Ovary (tissue), 9 donors: Measurements from ENCODE around the gene AMBRA1. TPM values are rescaled to one million over a fixed set of nuclear protein-coding genes. Genes with fewer than 3 reads are reported as not detected.

Experiments used
- DNase-seq, 5 donors: peaks; one replicate each; pipeline ENCODE4 v3.0.0-alpha.2; 2019 to 2020
- H3K27ac ChIP-seq, 2 donors: fragments of 200-600 bp; one replicate each; pipeline versions ENCODE4 v1.5.1 to v1.8.0; 2019 to 2022
- H3K27me3 ChIP-seq: fragments of 200-600 bp; one replicate; pipeline ENCODE4 v1.8.0; 2022
- H3K36me3 ChIP-seq: fragments of 200-600 bp; sonication (generic); one replicate; pipeline ENCODE4 v1.5.1; 2019
- H3K4me1 ChIP-seq: one replicate; pipeline ENCODE4 v1.8.1; 2013; ENCODE audit warnings: mild to moderate bottlenecking, moderate library complexity; ENCODE audit not compliant: insufficient read depth
- H3K4me3 ChIP-seq: fragments of 200-600 bp; sonication (generic); one replicate; pipeline ENCODE4 v1.5.1; 2017
- H3K9me3 ChIP-seq, 2 donors: fragments of 200-600 bp in 1 of 2; sonication (generic) in 1 of 2; one replicate each; pipeline versions ENCODE4 v1.5.1 to v1.8.1; 2013 to 2019; ENCODE audit warnings: mild to moderate bottlenecking in 1 of 2, moderate library complexity in 1 of 2
- EP300 ChIP-seq: sonication (generic); formaldehyde crosslinking; IDR thresholded peaks from one replicate; pipeline ENCODE4 v1.6.1; 2017; ENCODE audit warnings: antibody characterized with exemption
- POLR2A ChIP-seq: fragments of 450-650 bp; IDR thresholded peaks from one replicate; pipeline ENCODE4 v1.6.1; 2017; ENCODE audit warnings: antibody characterized with exemption, mild to moderate bottlenecking, moderate library complexity
- WGBS, 3 donors: extraction: QIAGEN DNeasy Blood & Tissue Kit in 1 of 3; methylation state at CpG; one replicate each; pipeline versions ENCODE4 v1.1.5 to v1.1.7; 2013 to 2017; 5-methylcytosine and 5-hydroxymethylcytosine counted together
- intact Hi-C, 4 donors: fragments of 100-400 bp; cut with DNase I; formaldehyde crosslinking; loops; one replicate each; pipeline versions ENCODE4 v1.11.0 to v1.15.1; 2022 to 2023
- polyA plus RNA-seq, 2 donors: library from polyadenylated mRNA; stranded (reverse); fragments of 200-250 nt in 1 of 2; fragments of 350-450 nt in 1 of 2; fragmentation: Illumina TruSeq in 1 of 2; extraction: RNeasy Lipid Tissue Mini Kit (QIAGEN cat#74804) in 1 of 2; gene quantifications; one replicate each; pipeline ENCODE4 v1.2.3, GENCODE V29; 2013 to 2014
- total RNA-seq, 7 donors: library from RNA; depleted of rRNA in 2 of 7; stranded (reverse); fragments of >200 nt in 2 of 7; fragmentation: NEBNext Ultra II Directional in 3 of 7; extraction: Animal tissue kit (Norgen Biotek cat#: 25700) in 3 of 7; gene quantifications; one replicate each; pipeline versions ENCODE4 v1.1.0 to v1.2.4, GENCODE V29; 2016 to 2023
- TF ChIP-seq, protein P1 (sequence below), 3 donors: fragments of 450-650 bp in 2 of 3; fragments of 200-600 bp in 1 of 3; IDR thresholded peaks; one replicate each; pipeline versions ENCODE4 v1.5.1 to v1.8.0; 2016 to 2022; ENCODE audit warnings: antibody characterized with exemption in 3 of 3, mild to moderate bottlenecking in 1 of 3
- donor health status: DM: no; HTN: no; CAD: no; lungs with moderate emphysema.
- donor health status: DM: no; HTN: no; CAD: no.
- donor health status: Bipolar disorder and iron deficiency.
- donor health status: DM: yes; HTN: yes; CAD: no.
- donor health status: DM: no; HTN: no; CAD: no.
- donor health status: DM: yes; HTN: yes; CAD: no.

AMBRA1 gene
- total and polyA plus RNA-seq, 9 donors = 18.7 to 38.1 (median 30.1) TPM

DNA sequence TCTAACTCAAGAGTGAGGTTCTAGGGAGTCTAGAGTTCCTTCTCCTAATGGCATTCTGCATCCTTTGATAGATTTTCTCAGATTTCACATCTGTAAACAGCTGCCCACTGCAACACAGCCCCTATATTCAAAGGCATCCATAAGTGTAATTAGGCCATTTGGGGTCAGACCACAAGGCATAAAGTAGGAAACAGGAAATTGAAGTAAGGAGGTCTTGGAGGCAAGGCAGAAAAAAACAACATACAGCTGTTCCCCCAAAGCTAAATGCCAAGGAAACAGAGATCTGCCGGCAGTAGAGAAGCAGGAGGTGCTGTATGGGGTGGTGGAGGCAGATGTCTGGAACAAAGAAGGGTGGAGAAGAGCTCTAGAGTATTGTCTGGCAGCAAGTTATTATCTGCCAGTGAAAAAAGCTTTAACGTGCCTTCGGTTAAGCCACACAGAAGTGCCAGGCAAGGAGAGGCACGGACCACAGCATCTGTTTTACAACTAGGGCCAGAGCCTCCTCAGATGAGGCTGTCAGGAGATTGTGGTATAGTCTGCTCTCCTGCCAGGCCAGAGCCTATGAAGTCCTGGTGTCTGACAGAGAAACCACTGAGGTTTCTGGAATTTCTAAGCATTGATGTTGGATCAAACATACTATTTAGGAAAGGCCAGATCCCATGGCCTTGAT lies 102.0 kb downstream of the AMBRA1 start:
- Histone ChIP-seq H3K4me1 (peaks cover 2% of the 10 kb centered on the region), H3K36me3 (no peaks in the 10 kb centered on the region), H3K27ac (no peak overlapping the region), H3K4me3 (no peak overlapping the region), H3K9me3 (no peaks in the 10 kb centered on the region), H3K27me3 (no peaks in the 10 kb centered on the region)
- intact Hi-C loops = no loop called here
- no peak for DNase-seq
- 26 to 41% (median 31%) methylated on average over 4 of the region's 4 CpGs for WGBS, 3 donors
- TF ChIP-seq, protein P1, sequence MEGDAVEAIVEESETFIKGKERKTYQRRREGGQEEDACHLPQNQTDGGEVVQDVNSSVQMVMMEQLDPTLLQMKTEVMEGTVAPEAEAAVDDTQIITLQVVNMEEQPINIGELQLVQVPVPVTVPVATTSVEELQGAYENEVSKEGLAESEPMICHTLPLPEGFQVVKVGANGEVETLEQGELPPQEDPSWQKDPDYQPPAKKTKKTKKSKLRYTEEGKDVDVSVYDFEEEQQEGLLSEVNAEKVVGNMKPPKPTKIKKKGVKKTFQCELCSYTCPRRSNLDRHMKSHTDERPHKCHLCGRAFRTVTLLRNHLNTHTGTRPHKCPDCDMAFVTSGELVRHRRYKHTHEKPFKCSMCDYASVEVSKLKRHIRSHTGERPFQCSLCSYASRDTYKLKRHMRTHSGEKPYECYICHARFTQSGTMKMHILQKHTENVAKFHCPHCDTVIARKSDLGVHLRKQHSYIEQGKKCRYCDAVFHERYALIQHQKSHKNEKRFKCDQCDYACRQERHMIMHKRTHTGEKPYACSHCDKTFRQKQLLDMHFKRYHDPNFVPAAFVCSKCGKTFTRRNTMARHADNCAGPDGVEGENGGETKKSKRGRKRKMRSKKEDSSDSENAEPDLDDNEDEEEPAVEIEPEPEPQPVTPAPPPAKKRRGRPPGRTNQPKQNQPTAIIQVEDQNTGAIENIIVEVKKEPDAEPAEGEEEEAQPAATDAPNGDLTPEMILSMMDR (IDR thresholded peaks at IDR 0.05) = no peak
- no peak for TF ChIP-seq EP300

DNA sequence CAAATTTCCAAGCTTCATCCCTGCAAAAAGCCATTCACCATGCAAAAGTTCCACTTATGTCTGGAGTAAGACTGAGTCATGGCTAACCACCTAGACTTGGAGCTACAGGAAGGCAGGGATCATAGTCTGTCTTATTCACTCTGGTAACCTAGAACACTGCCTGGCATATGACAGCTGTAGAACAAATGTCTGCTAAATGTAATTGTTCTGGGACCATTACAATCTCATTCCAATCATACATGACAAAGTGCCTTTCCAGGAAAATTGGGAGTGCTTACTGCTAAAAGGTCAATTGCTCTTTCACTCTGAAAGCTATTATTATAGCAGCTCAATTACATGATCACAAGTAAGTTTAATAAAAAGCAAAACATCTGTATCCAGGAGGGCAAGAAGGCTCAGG lies 103.2 kb downstream of the AMBRA1 start:
- peaks cover 2% of the 10 kb centered on the region for H3K4me1 ChIP-seq
- intact Hi-C loops = no loop called here
- no peak overlapping the region for H3K4me3 ChIP-seq
- no peak for TF ChIP-seq POLR2A
- TF ChIP-seq, protein P1 (IDR thresholded peaks at IDR 0.05) = no peak
- TF ChIP-seq EP300 = no peak
- no peak overlapping the region for H3K27ac ChIP-seq
- no peaks in the 10 kb centered on the region for H3K27me3 ChIP-seq
- no peak for DNase-seq
- H3K9me3 ChIP-seq = no peaks in the 10 kb centered on the region
- H3K36me3 ChIP-seq = no peaks in the 10 kb centered on the region

DNA sequence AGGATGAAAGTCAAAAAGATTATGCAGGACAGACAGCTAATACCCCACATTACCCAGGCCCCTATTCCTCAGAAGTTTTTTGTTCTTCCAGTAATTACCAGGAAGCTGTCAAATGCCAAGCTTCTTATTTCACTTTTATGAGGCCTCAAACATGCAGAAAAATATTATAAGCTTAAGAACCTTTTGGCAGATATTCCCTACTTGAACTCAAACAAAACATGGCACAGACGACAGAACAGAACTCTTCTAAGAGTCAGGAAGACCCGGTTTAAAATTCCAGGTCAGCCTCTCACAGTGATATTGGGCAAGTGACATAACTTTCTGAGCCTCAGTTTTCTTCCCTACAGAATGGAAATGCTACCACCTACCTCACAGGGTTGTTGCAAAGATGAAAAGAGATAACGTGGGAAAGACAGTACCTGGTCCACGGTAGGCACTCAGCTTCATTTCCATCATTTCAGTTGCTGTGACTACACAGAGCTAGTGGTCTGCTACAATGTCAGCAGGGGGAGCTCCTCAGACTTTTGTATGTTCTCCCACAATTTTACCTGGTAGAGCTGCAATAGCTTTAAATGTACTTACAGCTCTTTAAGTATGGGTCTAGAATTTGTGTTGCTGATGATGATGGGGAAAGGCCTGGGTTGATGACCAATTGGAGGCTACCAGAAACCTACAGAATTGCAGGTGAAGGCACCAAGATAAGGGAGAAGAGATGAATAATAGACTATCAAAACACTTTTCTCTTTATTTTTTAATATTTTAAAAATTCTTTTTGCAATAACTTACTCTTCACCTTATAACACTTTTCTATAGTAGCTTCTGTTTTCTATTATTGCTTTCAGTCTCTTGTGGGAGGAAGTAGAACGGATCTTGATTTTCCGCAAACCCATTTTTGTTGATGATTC lies 103.9 kb downstream of the AMBRA1 start:
- Histone ChIP-seq H3K9me3 (no peaks in the 10 kb centered on the region), H3K4me1 (peaks cover 2% of the 10 kb centered on the region), H3K36me3 (no peaks in the 10 kb centered on the region), H3K27me3 (no peaks in the 10 kb centered on the region), H3K4me3 (no peak overlapping the region), H3K27ac (no peak overlapping the region)
- DNase-seq = no peak
- 55 to 60% (median 59%) methylated on average over 6 of the region's 6 CpGs for WGBS, 3 donors
- intact Hi-C loops = loop anchor here in 1 of 4 donors (10.0 kb wide), 1 partner anchor 55 kb away; no protein-coding TSS in a partner anchor
- TF ChIP-seq POLR2A (no peak), EP300 (no peak)
- TF ChIP-seq, protein P1 (IDR thresholded peaks at IDR 0.05) = no peak

DNA sequence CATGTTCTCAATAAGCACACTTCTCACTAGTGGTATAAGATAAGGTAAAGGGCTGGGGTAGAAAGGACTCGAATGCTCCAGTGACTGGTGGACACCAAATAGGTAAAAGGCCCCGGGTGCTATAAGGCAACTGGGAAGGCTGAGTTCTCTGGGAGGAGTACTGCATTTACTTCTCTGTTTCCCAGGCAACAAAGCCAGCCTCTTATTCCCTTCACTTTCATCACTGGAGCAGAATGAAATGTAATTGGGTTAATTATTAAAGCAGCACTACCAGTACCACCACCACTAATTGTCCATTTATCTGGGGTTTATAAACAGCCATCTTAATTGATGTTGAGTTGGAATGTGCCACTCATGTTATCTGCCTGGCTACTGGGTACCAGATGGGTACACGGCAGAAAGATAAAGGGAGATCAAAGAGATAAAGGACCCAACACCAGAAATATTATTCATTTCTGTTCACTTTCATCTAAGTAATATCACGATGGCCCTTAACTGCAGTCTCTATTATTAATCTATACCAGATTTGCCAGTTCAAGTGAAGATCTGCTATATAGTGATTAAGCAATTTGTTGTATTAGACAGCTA lies 107.9 kb downstream of the AMBRA1 start:
- WGBS, 3 donors = 77 to 82% (median 81%) methylated on average over 4 of the region's 4 CpGs
- H3K27ac ChIP-seq = no peak overlapping the region
- no peaks in the 10 kb centered on the region for H3K36me3 ChIP-seq
- peaks cover 5% of the 10 kb centered on the region for H3K4me1 ChIP-seq
- no peak overlapping the region for H3K4me3 ChIP-seq
- intact Hi-C loops = loop anchor here in 1 of 4 donors (10.0 kb wide), 1 partner anchor 59 kb away; no protein-coding TSS in a partner anchor
- TF ChIP-seq, protein P1 (IDR thresholded peaks at IDR 0.05) = no peak
- TF ChIP-seq POLR2A (no peak), EP300 (no peak)
- H3K27me3 ChIP-seq = no peaks in the 10 kb centered on the region
- DNase-seq = no peak
- no peaks in the 10 kb centered on the region for H3K9me3 ChIP-seq
